Coronary artery (tissue), 2 donors: ENCODE measurements around the gene PKDREJ.

Source experiments
- DNase-seq: peaks from one replicate; pipeline ENCODE4 v3.0.0-alpha.2; 2017; ENCODE audit warnings: low spot score
- H3K27ac ChIP-seq, 2 donors: fragments of 200-600 bp; sonication (generic); one replicate each; pipeline ENCODE4 v1.5.1; 2016 to 2019
- H3K4me3 ChIP-seq: fragments of 200-600 bp; sonication (generic); 2 replicates; pipeline ENCODE4 v1.5.1; 2016; ENCODE audit warnings: mild to moderate bottlenecking, moderate library complexity
- CTCF ChIP-seq: fragments of 200-600 bp; sonication (generic); IDR thresholded peaks from one replicate; pipeline ENCODE4 v1.5.1; 2019; ENCODE audit warnings: antibody characterized with exemption

The PKDREJ gene

GRCh38 chr22:46300491-46300890 is 37.3 kb upstream of the PKDREJ start:
- Histone ChIP-seq H3K4me3 (no peak overlapping the region), H3K27ac (no peak overlapping the region)
- no peak for TF ChIP-seq CTCF
- no peak for DNase-seq

- Histone ChIP-seq H3K27ac (no peak overlapping the region), H3K4me3 (no peak overlapping the region)
- no peak for TF ChIP-seq CTCF
- no peak for DNase-seq
Measured at GRCh38 chr22:46299101-46299500, 36.0 kb upstream of the PKDREJ start.

GRCh38 chr22:46297151-46297812 is 34.1 kb upstream of the PKDREJ start:
- no peak overlapping the region for H3K27ac ChIP-seq
- no peak for DNase-seq
- TF ChIP-seq CTCF: no peak
- H3K4me3 ChIP-seq: peak overlapping the region; percentile 73

- peak; percentile 97 for DNase-seq
- no peak for TF ChIP-seq CTCF
- Histone ChIP-seq H3K4me3 (peak within 1 kb of the TSS; percentile 73), H3K27ac (peak within 1 kb of the TSS; percentile 90 to 94)
Measured at GRCh38 chr22:46296257-46297150, 33.4 kb upstream of the PKDREJ start, which contains the start of gene GTSE1. TSS of gene GTSE1 (plus strand) at chr22:46296870. CDS start at chr22:46297401, 531 bp downstream.

GRCh38 chr22:46295277-46295971 is 32.3 kb upstream of the PKDREJ start:
- TF ChIP-seq CTCF: no peak
- H3K4me3 ChIP-seq: peak overlapping the region; percentile 73
- H3K27ac ChIP-seq: peak overlapping the region; percentile 90 to 94
- DNase-seq: no peak

- no peak overlapping the region for H3K27ac ChIP-seq
- H3K4me3 ChIP-seq: no peak overlapping the region
- TF ChIP-seq CTCF: no peak
- DNase-seq: no peak
Measured at GRCh38 chr22:46294784-46295183, 31.6 kb upstream of the PKDREJ start.
